Stimulated activated naive CD4-positive, alpha-beta T cell (primary cell): ENCODE data around the gene ABHD3.
"Not testable (repeated sequence)": the region's sequence is repeated elsewhere in the genome, so short reads cannot be mapped to it uniquely, and the experiment has no call there.

ENCODE experiments used
- DNase-seq, 6 experiments: peaks; one replicate each; lab custom pipeline; 2025; lab: John Stamatoyannopoulos, UW

The ABHD3 gene

GRCh38 chr18:21650311-21650710 lies 54.3 kb downstream of the ABHD3 start:
- DNase-seq, result no peak

- not testable (repeated sequence) for DNase-seq
These were observed 64.2 kb downstream of the ABHD3 start for GRCh38 chr18:21640375-21640774.

GRCh38 chr18:21638822-21639221 lies 65.8 kb downstream of the ABHD3 start:
- no peak for DNase-seq

- no peak for DNase-seq
These were observed 67.8 kb downstream of the ABHD3 start for GRCh38 chr18:21636769-21637168.

- DNase-seq, result no peak
These were observed 69.9 kb downstream of the ABHD3 start for GRCh38 chr18:21634588-21635199.

- DNase-seq, result no peak
These were observed 72.2 kb downstream of the ABHD3 start for GRCh38 chr18:21632393-21632792.

- no peak for DNase-seq
These were observed 75.3 kb downstream of the ABHD3 start for GRCh38 chr18:21629089-21629832.

GRCh38 chr18:21621640-21622039 lies 82.9 kb downstream of the ABHD3 start:
- not testable (repeated sequence) for DNase-seq

GRCh38 chr18:21612125-21613039 lies 92.2 kb downstream of the ABHD3 start, which contains the start of gene SNRPD1:
Gene SNRPD1, plus strand, starts transcription at chr18:21612314. Its CDS starts 116 bp downstream, at chr18:21612430.
- DNase-seq, result peak; percentile 69 to 87 (median 81)

- DNase-seq, result not testable (repeated sequence)
These were observed 93.0 kb downstream of the ABHD3 start for GRCh38 chr18:21611401-21612124.

GRCh38 chr18:21605213-21605612 lies 99.4 kb downstream of the ABHD3 start:
- no peak for DNase-seq

GRCh38 chr18:21604671-21605070 lies 99.9 kb downstream of the ABHD3 start:
- DNase-seq, result no peak

GRCh38 chr18:21602299-21602587 lies 102.3 kb downstream of the ABHD3 start:
- DNase-seq, result no peak
